HG03045 (cell line): ENCODE measurements around the gene CEP131.

Experiments
- ATAC-seq: cut with Tn5 transposase; IDR thresholded peaks from one replicate; pipeline ENCODE4 v1.9.1; 2021; ENCODE audit warnings: mild to moderate bottlenecking, moderate library complexity; ENCODE audit not compliant: unreplicated experiment

The CEP131 gene

DNA sequence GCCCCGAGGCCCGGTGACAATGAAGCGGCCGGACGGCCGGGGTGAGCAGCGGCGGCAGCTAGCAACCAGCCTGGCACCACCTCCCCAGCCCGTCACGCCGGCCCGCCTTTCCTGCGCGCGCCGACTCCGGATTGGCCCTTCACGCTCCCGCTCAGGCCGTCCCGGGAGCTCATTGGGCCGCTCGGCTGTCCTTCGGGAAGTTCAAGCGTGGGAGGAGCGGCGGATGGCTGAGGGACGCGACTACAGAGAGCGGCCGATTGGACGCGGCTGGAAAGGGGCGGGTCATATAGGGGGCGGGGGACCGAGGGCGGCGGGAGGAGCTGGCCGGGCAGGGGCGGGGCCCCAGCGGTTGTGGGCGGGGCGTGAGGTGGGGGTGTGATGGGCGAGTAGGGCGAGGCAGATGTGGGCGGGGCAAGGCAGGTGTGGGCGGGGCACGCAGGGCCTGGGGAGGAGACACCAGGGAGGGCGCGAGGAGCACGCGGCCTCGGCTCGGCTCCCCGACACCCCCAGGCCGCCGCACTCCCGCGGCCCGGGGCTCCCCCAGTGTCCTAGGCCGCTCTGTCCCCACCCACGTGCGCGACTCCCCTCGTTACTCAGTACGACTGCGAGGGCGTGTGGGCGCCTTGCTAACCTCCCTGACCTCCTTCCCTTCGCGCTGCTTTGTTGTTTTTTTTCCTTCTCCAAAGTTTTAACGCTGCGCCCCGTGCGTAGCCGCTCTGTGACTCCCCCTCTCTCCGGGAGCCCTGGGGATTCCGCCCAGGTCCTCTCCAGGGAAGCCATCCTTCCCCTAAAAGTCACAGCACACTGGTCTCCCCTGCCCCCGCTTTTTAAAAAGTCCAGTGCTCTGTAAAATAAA lies at the start of gene CEP131:
Gene CEP131, minus strand, starts transcription at position 60 of the 856 bp plus-strand sequence. CDS start 2,909 bp downstream, outside the sequence.
- ATAC-seq: peak; percentile 88

DNA sequence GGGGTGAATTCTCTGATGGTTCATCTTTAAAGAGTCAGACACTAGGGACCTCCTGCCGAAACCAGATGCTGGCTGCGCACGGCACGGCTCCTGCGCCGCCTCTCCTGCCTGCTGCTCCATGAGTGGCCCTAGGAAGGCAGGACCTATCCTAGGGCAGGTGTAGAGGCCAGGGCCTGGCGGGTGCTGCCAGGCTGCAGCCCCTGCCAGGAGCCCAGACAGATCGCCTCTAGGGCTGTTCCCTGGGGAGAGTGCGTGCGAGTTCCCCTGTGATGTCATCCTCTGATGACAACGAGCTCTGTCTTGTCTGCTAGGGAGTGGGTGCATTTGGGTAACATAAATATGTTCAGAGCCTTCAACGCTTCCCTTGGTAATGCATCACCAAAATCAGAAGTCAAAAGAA lies 48.5 kb upstream of the CEP131 start:
- ATAC-seq: no peak

DNA sequence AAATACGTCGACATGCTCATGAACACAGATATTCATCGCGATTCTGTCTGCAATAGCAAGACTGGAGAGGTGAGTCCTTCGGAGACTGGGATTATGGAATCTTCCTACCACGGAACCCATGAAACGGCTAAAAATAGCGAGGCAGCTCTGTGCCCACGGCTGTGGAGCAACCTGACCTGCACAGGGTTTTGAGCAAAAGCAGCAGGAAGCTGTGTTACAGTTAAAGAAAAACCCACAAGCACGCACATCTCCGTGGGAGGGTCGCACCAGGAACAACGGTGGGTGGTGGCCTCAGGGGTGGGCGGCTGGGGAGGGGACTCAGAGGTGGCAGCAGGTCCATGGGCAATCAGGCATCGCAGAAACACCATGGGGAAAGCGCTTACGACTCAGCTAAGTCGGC lies 47.5 kb upstream of the CEP131 start:
- no peak for ATAC-seq

GRCh38 chr17:81267390-81268067 lies 44.8 kb upstream of the CEP131 start:
- no peak for ATAC-seq

- ATAC-seq: no peak
Observed at GRCh38 chr17:81265576-81265975, 42.8 kb upstream of the CEP131 start.

DNA sequence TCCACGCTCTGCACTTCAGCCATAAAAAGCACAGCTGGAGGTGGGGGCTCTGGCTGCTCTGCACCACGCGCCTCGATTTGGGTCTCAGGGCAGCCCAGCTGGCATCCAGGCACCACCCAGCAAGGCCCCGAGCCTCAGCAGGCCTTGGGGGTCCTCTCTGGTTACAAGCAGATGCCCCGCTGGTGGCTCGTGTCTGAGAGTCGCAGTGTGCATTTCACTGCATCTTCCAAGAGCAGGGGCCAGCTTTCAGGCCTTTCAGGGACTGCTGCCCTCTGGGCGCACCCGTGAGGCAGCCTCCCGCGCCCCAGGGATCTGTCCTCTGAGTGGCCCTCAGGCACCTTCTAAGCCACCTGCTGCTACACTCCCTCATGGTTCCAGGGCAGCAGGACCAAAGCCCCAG lies 41.9 kb upstream of the CEP131 start:
- no peak for ATAC-seq

DNA sequence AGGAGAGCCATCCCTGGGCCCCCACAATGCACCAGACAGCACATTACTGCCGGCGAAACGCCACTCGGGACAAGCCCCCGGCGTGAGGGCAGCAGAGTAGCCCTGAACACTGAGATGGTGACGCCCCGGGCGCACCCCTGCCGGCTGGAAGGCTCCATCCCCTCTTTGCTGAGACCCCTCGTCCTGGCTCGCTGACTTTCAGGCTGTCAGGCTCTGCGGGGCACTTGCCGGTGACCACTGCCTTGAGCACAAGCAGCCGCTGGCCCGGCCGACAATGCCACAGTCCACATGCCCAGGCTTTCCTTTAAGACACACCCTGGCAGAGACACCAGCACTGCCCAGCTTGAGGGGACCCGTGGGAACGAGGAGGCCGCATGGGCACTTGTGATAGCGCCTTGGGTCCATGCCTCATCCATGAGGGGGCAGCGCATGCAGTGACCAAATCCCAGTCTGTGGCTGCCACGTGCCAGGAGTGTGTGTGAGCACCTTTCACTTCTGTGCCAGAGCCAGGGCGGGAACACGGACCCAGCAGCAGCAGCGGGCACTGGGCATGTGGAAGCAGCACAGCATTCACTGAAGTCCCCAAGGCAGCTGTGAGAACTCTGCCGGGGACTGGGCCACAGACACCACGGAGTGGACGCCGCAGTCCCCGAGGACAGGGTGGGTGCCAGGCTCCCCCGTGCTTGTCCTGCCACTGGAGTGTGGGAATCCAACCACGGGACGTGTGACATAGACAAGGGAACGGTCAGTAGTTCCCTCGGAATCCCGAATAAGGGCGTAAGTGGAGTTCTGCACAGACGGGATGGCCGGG lies 40.8 kb upstream of the CEP131 start:
- ATAC-seq: no peak

DNA sequence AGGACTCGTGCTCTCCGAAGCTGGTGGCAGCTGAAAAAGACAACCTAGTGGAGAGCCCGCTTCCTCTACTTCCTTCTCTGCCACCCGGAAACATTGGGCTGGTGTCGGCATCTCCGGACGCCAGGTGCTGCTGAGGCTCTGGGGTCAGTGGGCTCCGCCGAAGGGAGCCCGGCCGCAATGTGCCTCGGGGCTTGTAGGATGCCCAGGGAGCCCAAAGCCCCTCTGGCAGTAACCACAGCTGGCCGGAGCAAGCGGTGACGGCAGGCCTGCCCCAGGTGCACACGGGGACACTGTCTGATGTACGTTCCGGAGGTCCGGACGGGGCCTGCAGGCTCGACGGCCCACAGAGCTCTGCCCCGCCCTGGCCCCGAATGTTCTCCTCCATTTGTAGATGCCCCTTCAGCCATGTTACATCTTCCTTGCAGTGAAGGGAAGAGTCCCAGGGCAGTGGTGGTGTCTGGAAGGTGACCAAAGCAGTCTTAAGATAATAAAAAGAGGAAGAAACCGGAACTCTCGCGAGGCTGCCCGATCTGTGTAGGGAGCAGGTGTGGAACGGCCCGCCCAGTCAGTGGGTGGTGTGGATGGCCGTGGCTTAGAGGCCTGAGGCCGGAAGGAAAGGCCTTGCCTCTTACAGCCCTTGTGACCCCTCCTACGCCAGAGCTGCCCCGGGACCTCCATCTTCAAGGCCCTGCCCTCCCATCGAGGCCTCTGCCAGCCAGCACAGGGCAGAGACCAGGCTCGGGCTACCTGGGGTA lies 39.0 kb upstream of the CEP131 start:
- ATAC-seq: no peak

GRCh38 chr17:81261096-81261495 lies 38.3 kb upstream of the CEP131 start:
- ATAC-seq: no peak

DNA sequence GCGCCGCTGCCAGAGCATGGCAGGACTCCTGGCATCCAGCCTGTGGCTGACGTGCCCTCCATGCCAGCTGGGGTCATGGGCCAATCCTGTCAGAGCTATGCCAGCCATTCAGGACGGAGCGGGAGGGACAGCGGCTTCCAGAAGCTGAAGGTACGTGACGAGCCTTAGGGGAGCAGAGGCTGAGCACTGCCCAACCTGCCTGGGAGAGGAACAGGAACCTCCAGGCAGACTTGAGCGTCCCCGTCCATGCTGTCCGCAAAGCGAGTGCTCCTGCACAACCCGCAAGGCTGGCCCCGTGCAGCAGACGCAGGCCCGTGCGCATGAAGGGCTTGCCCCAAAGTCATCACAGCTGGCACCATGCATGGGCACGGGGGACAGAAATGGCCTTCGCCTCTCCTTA lies 37.9 kb upstream of the CEP131 start:
- no peak for ATAC-seq

- ATAC-seq: no peak
Observed at GRCh38 chr17:81260171-81260570, 37.4 kb upstream of the CEP131 start.

DNA sequence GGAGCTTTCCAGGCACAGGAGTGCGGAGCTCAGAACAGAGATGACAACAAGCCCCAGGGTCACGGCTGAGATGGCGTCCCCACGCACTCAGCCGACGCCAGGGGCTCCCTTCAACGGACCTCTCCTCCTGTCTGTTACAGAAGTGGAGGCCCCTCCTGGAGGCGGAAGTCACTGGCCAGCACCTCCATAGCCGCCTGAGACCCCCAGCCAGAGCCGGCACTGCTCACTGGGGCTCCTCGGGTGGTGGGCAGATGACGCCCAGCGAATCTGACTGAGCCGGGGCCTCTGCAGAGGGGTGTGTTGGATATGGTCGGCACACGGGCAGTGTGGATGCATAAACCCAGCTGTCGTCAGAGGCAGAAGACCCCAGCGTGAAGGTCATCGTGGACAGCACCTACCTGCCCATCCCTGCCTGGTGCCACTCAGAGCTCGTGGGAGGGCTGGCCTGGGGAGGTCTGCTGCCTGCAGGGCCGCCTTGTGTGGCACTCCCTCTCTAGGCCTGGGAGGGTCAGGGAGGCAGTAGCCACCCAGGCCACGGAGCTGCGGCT lies 36.4 kb upstream of the CEP131 start:
- no peak for ATAC-seq

DNA sequence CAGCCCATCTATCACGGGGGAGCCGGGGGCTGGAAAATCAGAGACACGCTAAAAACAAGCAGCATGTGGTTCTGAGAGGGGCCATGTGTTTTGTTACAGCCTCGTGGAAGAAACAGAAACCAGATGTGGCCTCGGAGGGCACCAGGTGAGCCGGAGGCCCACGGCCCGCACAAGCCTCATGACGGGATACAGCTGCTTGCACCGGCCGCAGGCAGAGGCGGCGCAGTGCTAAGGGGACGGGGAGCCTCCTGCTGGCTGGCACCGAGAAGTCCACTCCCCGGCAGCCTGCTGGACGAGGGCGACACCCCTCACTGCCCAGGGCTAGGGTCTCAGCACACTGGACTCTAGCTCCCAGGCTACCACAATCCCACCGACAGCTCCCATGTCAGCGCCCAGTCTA lies 35.5 kb upstream of the CEP131 start:
- no peak for ATAC-seq

DNA sequence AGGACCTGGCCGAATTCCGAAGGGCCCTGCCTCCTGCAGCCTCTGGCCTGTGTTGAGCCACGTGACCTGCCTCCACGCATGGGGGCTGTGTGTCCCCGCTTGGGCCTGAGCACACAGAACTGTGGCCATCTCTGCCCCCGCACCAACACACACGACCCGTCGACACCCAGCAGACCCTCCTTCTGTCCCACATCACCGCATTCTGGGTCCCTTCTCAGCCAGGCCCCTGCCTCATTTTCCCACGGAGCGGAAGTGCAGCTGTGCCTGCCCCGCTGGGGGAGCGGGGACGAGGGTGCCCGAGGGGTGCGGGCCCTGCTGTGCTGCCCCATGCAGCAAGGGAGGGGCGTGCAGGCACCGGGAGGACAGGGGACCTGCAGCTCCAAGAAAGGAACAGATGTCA lies 34.8 kb upstream of the CEP131 start:
- no peak for ATAC-seq

DNA sequence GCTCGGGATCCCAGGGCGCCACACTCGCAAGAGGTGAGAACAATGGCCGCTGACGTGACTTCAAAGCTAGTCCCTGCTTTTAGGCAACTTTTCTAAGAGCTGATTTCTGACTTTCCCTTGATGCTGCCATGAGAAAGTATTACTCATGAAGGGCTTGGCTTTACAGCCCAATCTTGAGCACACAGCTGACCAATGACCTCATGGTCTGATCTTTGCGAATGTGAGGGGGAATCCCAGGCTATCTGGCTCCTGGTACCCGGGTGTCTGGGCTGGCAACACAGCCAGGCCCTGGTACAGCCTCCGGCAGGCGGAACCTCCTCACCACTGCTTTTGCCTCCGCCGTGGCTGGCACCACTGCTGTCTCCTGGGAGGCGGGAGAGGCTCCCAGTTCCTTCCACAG lies 33.9 kb upstream of the CEP131 start:
- ATAC-seq: no peak

DNA sequence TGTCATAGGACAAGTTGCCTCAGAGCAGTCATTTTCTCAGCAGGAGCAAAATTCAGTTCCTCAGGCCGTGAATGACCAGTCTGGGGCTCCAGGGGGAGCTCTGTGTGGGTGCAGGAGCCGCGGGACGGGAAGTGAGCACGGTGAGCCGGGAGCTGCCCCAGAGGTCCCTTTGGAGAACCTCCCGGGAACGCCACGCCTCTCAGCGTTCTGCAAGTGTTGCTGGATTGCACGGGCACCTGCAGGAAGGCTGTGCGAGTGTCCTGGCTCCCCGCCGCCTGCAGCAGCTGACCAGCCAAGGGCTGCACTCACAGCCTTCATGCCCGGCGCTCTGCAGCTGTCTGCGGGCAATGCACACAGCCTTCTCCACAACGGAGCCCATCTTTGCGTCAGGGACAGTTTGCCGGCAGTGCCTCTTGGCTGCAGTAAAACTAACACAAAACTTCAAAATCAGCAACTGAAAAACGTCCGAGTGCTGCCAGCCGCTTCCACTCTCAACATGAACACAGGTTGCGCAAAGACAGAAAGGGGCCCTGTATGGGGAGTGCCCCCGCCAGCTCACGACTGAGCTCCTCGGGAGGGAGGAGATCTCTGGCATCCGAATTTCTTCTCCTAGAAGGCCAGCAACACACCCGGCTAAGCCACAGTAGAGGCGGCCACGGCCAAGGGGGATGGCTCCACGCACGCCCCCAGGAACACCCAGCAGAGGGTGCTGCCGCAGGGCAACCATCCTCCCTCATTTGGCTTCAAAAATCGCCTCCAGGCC lies 32.4 kb upstream of the CEP131 start:
- ATAC-seq: no peak

DNA sequence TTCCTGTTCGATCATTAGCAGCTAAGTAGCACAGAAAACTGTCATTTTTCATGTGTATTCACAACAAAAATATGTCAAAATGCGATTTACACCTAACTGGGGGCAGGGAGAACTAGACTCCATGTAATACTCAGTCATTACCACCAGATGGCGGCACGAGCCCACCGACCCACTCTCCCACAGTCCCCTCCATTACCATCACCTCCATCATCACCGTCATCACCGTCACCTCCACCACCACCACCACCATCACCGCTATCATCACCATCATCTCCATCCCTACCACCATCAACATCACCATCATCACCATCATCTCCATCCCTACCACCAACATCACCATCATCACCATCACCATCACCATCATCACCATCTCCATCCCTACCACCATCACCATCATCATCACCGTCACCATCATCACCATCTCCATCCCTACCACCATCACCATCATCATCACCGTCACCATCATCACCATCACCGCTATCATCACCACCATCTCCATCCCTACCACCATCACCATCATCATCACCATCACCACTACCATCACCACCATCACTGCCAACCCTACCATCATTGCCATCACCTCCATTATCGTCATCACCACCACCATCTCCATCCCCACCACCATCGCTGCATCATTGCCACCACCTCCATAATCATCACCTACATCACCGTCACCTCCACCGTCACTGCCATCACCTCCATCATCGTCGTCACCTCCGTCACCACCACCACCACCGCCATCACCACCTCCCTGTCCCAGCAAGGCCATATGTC lies 30.8 kb upstream of the CEP131 start:
- no peak for ATAC-seq

- no peak for ATAC-seq
Observed at GRCh38 chr17:81252987-81253329, 30.2 kb upstream of the CEP131 start.

DNA sequence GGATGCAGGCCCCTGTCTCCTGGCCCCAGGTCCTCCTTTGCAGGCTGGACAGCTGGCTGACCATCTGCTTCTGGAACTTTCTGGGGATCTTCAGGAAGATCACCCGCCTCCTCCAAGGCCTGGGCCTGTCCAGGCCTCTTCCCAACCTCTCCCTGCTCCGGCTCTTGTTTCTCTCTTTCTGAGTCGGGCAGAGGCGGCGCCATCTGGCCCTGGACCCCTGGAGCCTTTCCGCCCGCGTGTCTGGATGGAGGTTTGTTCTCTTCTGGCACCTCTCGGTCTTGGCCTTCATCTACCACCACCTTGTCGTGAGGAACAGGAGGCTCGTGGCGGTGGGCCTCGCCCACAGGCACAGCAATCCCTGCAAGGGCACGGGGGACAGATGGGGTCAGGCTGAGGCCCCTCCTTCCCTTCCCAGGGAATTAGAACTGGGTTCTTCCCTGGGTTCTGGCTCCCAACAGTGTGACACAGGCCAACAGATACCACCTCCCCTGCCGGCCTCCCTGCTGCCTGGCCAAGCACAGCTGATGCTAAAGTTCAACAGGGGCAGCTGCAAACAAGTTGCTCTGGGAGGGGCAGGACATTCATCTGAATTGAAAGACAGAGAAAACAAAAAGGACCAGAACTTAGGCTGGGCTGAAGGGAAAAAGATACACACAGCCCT lies 29.7 kb upstream of the CEP131 start:
- no peak for ATAC-seq
